ENCODE measurements around the gene SYNPO2. TPM values are rescaled to one million over a fixed set of nuclear protein-coding genes. Genes with fewer than 3 reads are reported as not detected.

The SYNPO2 gene
- total RNA-seq, 1 experiment from 2014 or later: 0.61 TPM

DNA sequence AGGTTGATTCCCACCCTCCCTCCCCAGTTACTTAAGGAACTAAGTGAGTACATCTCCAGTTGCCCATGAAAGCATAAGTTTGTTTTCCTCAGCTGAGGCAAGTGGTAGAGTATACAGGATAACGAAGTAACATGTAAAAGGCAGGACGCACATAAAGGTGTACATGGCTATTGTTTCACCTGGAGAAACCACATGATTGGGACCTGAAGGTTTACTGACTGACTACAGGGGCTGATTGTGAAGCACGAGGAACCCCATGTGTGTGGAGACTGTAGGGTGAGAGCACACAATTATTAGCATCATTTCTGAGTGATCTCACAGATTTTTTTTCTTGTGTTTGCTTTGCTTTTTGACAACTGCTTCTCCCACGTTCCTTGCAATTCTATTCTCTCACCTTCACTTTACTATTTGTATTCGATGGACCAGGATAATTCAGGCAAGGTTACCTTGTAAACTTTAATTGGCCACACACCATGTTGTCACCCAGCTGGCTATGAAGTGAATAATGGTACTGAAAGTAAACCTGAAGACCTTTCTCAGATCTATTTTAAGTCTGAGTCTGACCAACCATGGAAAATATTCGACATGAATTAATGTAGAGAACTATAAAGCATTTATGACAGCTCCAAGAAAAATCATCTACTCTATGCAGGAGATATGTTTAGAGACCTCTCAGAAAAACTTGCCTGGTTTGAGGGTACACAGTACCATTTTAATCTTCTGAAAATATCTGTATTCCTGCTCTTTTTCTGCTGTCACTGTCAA lies 144.4 kb downstream of the SYNPO2 start:
- TF ChIP-seq, protein P1, sequence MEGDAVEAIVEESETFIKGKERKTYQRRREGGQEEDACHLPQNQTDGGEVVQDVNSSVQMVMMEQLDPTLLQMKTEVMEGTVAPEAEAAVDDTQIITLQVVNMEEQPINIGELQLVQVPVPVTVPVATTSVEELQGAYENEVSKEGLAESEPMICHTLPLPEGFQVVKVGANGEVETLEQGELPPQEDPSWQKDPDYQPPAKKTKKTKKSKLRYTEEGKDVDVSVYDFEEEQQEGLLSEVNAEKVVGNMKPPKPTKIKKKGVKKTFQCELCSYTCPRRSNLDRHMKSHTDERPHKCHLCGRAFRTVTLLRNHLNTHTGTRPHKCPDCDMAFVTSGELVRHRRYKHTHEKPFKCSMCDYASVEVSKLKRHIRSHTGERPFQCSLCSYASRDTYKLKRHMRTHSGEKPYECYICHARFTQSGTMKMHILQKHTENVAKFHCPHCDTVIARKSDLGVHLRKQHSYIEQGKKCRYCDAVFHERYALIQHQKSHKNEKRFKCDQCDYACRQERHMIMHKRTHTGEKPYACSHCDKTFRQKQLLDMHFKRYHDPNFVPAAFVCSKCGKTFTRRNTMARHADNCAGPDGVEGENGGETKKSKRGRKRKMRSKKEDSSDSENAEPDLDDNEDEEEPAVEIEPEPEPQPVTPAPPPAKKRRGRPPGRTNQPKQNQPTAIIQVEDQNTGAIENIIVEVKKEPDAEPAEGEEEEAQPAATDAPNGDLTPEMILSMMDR (IDR thresholded peaks at IDR 0.05; ENCODE audit: unreplicated experiment): no peak
- intact Hi-C loops (cut with micrococcal nuclease): no loop called here
- CTCF ChIA-PET: interaction anchor here (0.8 kb wide), 1 partner anchor 52 kb away, joined by 3 read pairs; no protein-coding TSS in a partner anchor
- POLR2A ChIA-PET: interaction anchor here (1.4 to 1.8 kb wide), 2 partner anchors 45 to 267 kb away, joined by 6 to 9 read pairs; a partner anchor contains a TSS
- no peak overlapping the region for H3K4me3 Mint-ChIP-seq (ENCODE audit: unreplicated experiment)
- no peak for DNase-seq (ENCODE audit: unreplicated experiment)
- H3K36me3 Mint-ChIP-seq (ENCODE audit: insufficient read depth, unreplicated experiment): no peaks in the 10 kb centered on the region
- H3K9me3 Mint-ChIP-seq (ENCODE audit: unreplicated experiment): no peaks in the 10 kb centered on the region
- H3K27me3 Mint-ChIP-seq (ENCODE audit: insufficient read depth, unreplicated experiment): no peaks in the 10 kb centered on the region
- no peak overlapping the region for H3K27ac Mint-ChIP-seq (ENCODE audit: low read depth, unreplicated experiment)
- no TSS peak for BruUV-seq (replicated peaks)
- no peaks in the 10 kb centered on the region for H3K4me1 Mint-ChIP-seq (ENCODE audit: insufficient read depth, unreplicated experiment)

DNA sequence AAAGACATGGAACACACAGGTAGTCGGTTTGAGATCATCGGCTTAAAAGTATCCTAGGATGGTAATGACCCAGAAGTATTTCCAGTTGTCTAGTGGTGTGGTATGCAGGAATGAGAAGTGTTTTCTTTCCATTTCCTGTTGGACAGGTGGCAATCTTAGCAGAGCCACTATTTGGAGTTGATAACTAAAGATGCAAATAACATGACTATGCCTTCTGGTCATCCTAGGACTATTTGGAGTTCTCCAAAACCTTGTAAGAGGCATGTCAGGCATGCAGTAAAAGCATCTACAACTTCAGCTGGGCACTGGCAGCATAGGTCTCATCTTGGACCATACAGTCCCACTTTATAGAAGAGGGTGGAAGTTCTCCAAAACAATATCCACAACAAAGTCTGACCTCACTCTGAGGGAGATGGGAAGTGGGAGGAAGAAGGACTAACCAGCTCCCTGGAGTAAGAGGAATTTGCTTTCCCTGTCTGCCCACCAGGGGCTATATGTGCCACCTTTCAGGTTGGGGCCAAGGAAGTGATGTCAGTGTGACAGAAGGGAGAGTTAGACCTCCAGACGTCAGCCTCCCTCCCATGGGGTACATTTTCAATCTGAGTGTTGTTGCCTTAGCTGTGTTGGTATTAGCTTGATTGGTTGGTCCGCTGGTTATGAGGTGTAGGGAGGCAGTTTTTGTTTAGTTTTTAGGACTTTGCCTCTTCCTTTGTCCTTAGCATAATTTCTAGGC lies 145.8 kb downstream of the SYNPO2 start:
- intact Hi-C loops (cut with micrococcal nuclease): no loop called here
- Mint-ChIP-seq H3K27ac (ENCODE audit: low read depth, unreplicated experiment) (no peak overlapping the region), H3K36me3 (ENCODE audit: insufficient read depth, unreplicated experiment) (no peaks in the 10 kb centered on the region), H3K4me3 (ENCODE audit: unreplicated experiment) (no peak overlapping the region), H3K4me1 (ENCODE audit: insufficient read depth, unreplicated experiment) (no peaks in the 10 kb centered on the region), H3K9me3 (ENCODE audit: unreplicated experiment) (no peaks in the 10 kb centered on the region), H3K27me3 (ENCODE audit: insufficient read depth, unreplicated experiment) (no peaks in the 10 kb centered on the region)
- TF ChIP-seq, protein P1 (IDR thresholded peaks at IDR 0.05; ENCODE audit: unreplicated experiment): no peak
- no TSS peak for BruUV-seq (replicated peaks)
- ChIA-PET POLR2A (interaction anchor here (1.4 to 1.8 kb wide), 2 partner anchors 46 to 266 kb away, joined by 6 to 9 read pairs; a partner anchor contains a TSS), CTCF (interaction anchor here (0.7 to 1.1 kb wide), 3 partner anchors 9 to 265 kb away, joined by 3 read pairs; no protein-coding TSS in a partner anchor)
- no peak for DNase-seq (ENCODE audit: unreplicated experiment)

DNA sequence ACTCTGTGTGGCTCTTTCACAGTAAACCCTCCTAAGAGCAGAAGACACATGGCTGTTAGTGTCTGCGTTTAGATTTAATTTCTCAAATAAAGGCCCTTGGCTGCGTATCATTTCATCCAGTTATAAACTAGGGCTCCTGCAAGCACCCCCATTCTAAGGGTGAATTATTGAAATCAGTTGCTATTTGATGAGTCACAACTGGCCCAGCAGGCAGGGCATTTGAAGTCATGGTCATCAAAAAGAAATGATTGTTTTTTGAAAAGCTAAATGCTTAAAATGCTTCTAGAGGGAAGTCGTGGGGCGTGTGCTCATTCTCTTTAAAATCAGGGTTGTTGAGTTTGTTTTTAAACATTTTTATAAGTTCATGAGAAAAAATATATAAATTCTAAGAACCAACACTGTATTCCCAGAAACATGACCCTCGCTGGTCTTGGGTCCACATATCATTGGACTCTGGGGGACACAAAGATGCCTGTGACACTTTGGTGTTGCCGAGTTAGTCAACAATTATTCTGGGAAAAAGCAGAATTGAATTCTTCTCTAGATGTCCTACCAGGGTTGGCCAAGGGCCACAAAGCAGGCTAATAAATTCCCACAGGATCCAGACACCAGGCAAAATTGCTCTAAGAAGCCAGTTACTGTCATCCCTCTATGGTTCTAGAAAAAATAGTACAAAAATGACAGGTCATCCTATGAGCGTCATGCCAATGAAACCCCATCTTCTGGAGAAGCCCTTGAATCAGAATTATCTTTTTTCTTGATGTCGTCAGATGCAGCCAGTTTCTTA lies 147.5 kb downstream of the SYNPO2 start:
- TF ChIP-seq, protein P1 (IDR thresholded peaks at IDR 0.05; ENCODE audit: unreplicated experiment): no peak
- Mint-ChIP-seq H3K4me1 (ENCODE audit: insufficient read depth, unreplicated experiment) (peaks cover 7% of the 10 kb centered on the region), H3K27ac (ENCODE audit: low read depth, unreplicated experiment) (no peak overlapping the region), H3K27me3 (ENCODE audit: insufficient read depth, unreplicated experiment) (no peaks in the 10 kb centered on the region), H3K9me3 (ENCODE audit: unreplicated experiment) (no peaks in the 10 kb centered on the region), H3K4me3 (ENCODE audit: unreplicated experiment) (no peak overlapping the region), H3K36me3 (ENCODE audit: insufficient read depth, unreplicated experiment) (no peaks in the 10 kb centered on the region)
- BruUV-seq (replicated peaks): no TSS peak
- CTCF ChIA-PET: interaction anchor here (0.6 to 1.1 kb wide), 2 partner anchors 171 to 176 kb away, joined by 3 to 5 read pairs; partner anchors contain the start of gene USP53
- intact Hi-C loops (cut with micrococcal nuclease): no loop called here
- no peak for DNase-seq (ENCODE audit: unreplicated experiment)
- POLR2A ChIA-PET: interaction anchor here (0.9 to 3.0 kb wide), 3 partner anchors 9 to 176 kb away, joined by 3 to 11 read pairs (median 10); partner anchors contain the start of gene USP53

Measured in MCF 10A (cell line).